PFSK-1 (cell line): ENCODE measurements around the gene GPR39.

Experiments
- FOXP2 ChIP-seq: optimal IDR thresholded peaks from 2 replicates; pipeline ENCODE3; 2011; ENCODE audit warnings: borderline replicate concordance, control low read depth, inconsistent platforms; ENCODE audit not compliant: insufficient read depth; ENCODE audit errors: extremely low read length, extremely low read depth
- POLR2AphosphoS5 ChIP-seq: IDR thresholded peaks from 2 replicates; pipeline ENCODE4 v1.6.1; 2012; ENCODE audit warnings: low read depth, mild to moderate bottlenecking, control low read depth, low read length, moderate library complexity
- SIN3A ChIP-seq: IDR thresholded peaks from 2 replicates; pipeline ENCODE4 v1.6.1; 2012; ENCODE audit warnings: mild to moderate bottlenecking, low read length, moderate library complexity, borderline replicate concordance; ENCODE audit not compliant: insufficient read depth
- TAF1 ChIP-seq: IDR thresholded peaks from 2 replicates; pipeline ENCODE4 v1.6.1; 2012; ENCODE audit warnings: low read length, control low read depth, borderline replicate concordance; ENCODE audit not compliant: insufficient read depth
- TF ChIP-seq, protein P1 (sequence below), 2 experiments: IDR thresholded peaks; 2 replicates each; pipeline versions ENCODE4 v1.6.1 to v1.8.0; 2011 to 2012; ENCODE audit warnings: low read depth in 2 of 2, low read length in 2 of 2, control low read depth in 1 of 2, inconsistent platforms in 1 of 2, mild to moderate bottlenecking in 1 of 2, moderate library complexity in 1 of 2; ENCODE audit not compliant: insufficient read depth in 1 of 2

The GPR39 gene

DNA sequence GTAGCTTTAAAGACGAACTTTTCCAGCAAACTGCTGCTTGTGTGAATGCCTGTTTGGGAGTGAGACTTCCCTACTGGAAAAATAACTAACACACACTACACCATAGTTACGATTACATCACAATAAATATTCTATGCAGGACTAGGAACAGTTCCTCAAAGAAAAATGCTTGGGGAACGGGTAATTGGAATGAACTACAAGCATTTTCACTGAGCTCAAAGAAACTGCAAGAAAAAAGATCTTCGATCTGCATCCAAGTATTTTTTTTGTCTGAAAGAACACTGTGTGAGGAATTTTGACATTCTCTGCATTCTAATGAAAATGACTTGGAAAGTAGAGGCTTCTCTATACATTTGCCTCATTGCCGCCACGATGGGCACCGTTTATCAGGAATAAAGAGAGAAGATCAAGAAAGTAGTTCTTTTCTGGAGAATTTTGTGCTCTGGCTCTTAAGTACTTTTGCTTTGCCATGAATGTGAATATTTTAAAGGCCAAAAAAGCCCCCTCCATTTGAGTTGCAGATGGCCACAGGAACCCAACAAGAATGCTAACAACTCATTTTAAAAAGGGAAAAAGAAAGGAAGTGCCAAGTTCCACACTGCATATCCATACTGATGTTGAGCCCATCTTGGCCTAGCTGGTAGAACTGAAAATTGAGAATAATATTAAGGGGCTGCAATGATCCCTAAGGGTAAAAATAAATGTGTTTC lies 239.8 kb downstream of the GPR39 start:
- TF ChIP-seq TAF1 (no peak), POLR2AphosphoS5 (no peak)
- TF ChIP-seq, protein P1, sequence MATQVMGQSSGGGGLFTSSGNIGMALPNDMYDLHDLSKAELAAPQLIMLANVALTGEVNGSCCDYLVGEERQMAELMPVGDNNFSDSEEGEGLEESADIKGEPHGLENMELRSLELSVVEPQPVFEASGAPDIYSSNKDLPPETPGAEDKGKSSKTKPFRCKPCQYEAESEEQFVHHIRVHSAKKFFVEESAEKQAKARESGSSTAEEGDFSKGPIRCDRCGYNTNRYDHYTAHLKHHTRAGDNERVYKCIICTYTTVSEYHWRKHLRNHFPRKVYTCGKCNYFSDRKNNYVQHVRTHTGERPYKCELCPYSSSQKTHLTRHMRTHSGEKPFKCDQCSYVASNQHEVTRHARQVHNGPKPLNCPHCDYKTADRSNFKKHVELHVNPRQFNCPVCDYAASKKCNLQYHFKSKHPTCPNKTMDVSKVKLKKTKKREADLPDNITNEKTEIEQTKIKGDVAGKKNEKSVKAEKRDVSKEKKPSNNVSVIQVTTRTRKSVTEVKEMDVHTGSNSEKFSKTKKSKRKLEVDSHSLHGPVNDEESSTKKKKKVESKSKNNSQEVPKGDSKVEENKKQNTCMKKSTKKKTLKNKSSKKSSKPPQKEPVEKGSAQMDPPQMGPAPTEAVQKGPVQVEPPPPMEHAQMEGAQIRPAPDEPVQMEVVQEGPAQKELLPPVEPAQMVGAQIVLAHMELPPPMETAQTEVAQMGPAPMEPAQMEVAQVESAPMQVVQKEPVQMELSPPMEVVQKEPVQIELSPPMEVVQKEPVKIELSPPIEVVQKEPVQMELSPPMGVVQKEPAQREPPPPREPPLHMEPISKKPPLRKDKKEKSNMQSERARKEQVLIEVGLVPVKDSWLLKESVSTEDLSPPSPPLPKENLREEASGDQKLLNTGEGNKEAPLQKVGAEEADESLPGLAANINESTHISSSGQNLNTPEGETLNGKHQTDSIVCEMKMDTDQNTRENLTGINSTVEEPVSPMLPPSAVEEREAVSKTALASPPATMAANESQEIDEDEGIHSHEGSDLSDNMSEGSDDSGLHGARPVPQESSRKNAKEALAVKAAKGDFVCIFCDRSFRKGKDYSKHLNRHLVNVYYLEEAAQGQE (IDR thresholded peaks at IDR 0.05; ENCODE audit: insufficient read depth in 1 of 2, low read depth in 2 of 2, low read length in 2 of 2) = no peak

DNA sequence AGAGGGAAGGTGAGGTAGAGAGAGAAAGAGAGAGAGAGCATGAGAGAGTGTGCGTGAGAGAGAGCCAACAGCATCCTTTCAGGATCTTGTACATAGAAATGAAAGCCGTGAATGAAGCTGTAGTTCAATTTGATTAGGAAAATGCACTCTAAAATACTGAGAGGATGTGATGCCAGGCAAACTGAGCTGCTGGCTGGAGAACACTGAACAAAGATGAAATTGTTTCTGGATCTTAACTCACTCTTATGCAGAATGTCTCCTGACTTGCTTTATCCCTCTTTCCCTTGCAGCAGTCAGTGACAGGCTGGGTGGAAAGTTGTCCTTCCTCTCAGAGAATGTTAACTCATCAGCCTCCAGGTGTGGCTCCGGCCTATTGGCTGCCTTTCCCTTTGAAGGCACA lies 242.7 kb downstream of the GPR39 start:
- no peak for TF ChIP-seq POLR2AphosphoS5
- no peak for TF ChIP-seq SIN3A
- TF ChIP-seq, protein P1 (IDR thresholded peaks at IDR 0.05; ENCODE audit: insufficient read depth in 1 of 2, low read depth in 2 of 2, low read length in 2 of 2) = no peak
- TF ChIP-seq FOXP2 = no peak
- TF ChIP-seq TAF1 = no peak

DNA sequence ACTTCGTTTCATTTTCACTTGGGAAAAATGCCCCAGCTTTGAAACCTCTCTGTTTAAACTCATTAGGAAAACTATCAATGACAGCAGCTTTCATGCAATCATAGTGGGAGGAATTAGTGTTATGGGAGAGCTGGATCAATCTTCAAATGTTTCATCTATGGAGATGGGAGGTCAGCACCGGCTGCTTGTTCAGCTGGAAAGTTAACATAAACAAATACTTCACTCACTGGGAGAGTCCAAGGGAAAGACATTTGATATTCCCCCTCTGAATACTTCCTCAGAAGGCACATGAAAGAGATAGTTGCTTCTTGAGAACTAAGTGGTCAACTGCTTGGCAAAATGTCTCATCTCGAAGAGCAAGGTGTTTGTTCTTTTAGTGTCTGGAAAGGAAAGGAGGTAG lies 246.1 kb downstream of the GPR39 start:
- no peak for TF ChIP-seq FOXP2
- TF ChIP-seq POLR2AphosphoS5 = no peak
- no peak for TF ChIP-seq SIN3A
- TF ChIP-seq, protein P1 (IDR thresholded peaks at IDR 0.05; ENCODE audit: insufficient read depth in 1 of 2, low read depth in 2 of 2, low read length in 2 of 2) = no peak
- TF ChIP-seq TAF1 = no peak

DNA sequence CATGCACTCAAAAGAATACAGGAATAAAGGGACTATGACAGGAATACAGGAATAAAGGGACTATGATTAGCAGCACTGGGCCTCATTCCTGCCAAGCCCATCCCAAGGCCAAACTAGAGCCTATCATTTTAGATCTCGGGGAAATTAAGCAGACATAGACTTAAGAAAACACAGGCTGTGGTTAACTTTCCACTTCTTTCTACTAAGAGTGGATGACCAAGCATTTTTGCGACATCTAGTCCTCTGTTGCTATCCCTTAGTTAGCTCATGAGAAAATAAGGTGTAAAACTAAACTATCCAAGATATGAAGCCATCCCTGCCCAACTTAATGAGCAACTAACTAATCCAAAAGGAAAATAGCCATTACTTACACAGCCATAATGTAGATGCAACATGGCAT lies 247.5 kb downstream of the GPR39 start:
- no peak for TF ChIP-seq FOXP2

DNA sequence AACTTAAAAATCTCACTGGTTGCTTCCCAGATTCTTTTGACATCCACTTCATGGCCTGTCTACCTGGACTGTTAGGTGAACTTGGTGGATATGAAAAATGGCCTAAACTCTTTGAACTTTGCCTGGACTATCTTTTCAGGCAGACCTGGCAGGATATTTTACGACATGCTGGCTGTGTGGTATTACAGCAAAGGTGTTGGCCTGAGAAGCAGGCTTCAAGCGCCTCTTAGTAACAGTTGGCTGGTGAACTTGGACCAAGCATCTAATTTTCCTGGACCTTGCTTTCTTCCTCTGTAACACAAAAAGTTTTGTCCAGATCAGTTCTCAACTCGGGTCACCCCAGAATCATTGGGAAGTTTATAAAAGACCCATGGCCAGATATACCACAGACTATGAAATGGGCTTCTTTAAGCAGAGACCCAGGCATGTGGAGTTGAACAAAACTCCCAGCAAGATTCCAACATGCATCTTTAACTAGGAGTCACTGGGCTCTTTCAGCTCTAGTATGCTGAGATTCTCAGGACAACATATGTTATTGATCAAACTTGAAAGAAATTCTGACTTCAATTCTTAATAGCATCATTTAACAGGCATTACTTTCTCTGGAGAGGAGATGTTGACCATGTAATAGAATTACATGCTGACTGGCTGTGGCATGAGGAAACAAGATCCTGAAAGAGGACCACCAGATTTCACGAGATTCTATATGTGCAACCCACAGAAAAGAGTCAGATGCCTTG lies 249.0 kb downstream of the GPR39 start:
- no peak for TF ChIP-seq POLR2AphosphoS5
- TF ChIP-seq TAF1 = no peak
- TF ChIP-seq SIN3A = no peak
- TF ChIP-seq, protein P1 (IDR thresholded peaks at IDR 0.05; ENCODE audit: insufficient read depth in 1 of 2, low read depth in 2 of 2, low read length in 2 of 2) = no peak
- TF ChIP-seq FOXP2 = no peak
